ENCODE data around the gene FRMD3.

Gene FRMD3

DNA sequence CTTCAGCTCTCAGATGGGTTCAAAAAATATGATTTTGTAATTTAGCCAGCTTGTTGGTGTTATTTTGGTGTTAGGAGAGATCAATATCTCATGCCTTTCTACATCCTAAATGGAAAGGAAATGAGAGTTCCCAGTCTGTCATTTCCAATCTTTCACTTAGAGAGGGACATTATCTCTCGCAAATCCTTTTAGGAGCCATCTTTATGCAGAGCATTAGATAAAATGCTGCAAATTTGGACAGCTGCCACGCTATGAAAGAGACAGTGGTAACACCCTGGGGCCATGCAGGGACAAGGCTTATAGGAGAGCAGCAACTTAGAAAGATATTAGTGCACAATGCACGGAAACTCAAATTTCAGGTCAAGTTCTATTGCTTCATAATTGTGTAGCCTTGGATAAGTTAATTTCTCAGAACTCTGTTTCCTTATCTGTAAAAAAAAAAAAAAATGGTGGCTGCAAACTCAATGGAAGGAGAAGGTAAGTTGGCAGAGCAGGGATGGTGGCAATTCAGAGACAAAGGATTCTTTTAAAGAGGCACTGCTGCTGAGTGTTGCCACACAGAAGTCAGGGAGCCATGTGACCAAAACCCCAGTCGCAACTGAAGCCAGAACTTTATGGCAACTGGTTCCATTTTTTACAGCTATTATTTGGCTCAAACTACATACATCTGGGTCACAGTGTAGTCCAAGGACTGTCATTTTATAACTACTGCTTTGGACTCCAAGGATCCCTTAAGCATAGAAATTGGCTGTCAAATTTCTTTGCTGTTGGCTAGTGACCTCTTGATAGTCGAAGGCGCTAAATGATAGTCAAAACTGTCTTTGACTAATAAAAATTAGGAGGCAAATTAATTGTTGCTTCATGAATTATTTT lies 210.2 kb downstream of the FRMD3 start:
- TF ChIP-seq TAF1 (IDR thresholded peaks at IDR 0.05; ENCODE audit: low read depth): no peak
- TF ChIP-seq YY1 (IDR thresholded peaks at IDR 0.05; ENCODE audit: low read depth): no peak
- TF ChIP-seq ZBTB7A (IDR thresholded peaks at IDR 0.05; ENCODE audit: low read depth): no peak
- TF ChIP-seq CREB1 (IDR thresholded peaks at IDR 0.05; ENCODE audit: low read depth): no peak
- TF ChIP-seq, protein P1, sequence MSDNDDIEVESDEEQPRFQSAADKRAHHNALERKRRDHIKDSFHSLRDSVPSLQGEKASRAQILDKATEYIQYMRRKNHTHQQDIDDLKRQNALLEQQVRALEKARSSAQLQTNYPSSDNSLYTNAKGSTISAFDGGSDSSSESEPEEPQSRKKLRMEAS (IDR thresholded peaks at IDR 0.05): no peak
- no peak for TF ChIP-seq FOXM1 (IDR thresholded peaks at IDR 0.05; ENCODE audit: borderline replicate concordance, low read depth)
- no peak for TF ChIP-seq EGR1 (IDR thresholded peaks at IDR 0.05)
- no peak for TF ChIP-seq RAD21 (IDR thresholded peaks at IDR 0.05; ENCODE audit: low read depth)
- TF ChIP-seq CEBPB (IDR thresholded peaks at IDR 0.05): no peak
- TF ChIP-seq, protein P2, sequence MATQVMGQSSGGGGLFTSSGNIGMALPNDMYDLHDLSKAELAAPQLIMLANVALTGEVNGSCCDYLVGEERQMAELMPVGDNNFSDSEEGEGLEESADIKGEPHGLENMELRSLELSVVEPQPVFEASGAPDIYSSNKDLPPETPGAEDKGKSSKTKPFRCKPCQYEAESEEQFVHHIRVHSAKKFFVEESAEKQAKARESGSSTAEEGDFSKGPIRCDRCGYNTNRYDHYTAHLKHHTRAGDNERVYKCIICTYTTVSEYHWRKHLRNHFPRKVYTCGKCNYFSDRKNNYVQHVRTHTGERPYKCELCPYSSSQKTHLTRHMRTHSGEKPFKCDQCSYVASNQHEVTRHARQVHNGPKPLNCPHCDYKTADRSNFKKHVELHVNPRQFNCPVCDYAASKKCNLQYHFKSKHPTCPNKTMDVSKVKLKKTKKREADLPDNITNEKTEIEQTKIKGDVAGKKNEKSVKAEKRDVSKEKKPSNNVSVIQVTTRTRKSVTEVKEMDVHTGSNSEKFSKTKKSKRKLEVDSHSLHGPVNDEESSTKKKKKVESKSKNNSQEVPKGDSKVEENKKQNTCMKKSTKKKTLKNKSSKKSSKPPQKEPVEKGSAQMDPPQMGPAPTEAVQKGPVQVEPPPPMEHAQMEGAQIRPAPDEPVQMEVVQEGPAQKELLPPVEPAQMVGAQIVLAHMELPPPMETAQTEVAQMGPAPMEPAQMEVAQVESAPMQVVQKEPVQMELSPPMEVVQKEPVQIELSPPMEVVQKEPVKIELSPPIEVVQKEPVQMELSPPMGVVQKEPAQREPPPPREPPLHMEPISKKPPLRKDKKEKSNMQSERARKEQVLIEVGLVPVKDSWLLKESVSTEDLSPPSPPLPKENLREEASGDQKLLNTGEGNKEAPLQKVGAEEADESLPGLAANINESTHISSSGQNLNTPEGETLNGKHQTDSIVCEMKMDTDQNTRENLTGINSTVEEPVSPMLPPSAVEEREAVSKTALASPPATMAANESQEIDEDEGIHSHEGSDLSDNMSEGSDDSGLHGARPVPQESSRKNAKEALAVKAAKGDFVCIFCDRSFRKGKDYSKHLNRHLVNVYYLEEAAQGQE (IDR thresholded peaks at IDR 0.05; ENCODE audit: low read depth): no peak
- TF ChIP-seq TEAD4 (IDR thresholded peaks at IDR 0.05): no peak
- no peak for TF ChIP-seq NFIC (IDR thresholded peaks at IDR 0.05)
- TF ChIP-seq, protein P3, sequence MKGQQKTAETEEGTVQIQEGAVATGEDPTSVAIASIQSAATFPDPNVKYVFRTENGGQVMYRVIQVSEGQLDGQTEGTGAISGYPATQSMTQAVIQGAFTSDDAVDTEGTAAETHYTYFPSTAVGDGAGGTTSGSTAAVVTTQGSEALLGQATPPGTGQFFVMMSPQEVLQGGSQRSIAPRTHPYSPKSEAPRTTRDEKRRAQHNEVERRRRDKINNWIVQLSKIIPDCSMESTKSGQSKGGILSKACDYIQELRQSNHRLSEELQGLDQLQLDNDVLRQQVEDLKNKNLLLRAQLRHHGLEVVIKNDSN (IDR thresholded peaks at IDR 0.05): no peak
- no peak for TF ChIP-seq TCF12 (IDR thresholded peaks at IDR 0.05; ENCODE audit: low read depth)
- TF ChIP-seq EP300 (IDR thresholded peaks at IDR 0.05; ENCODE audit: borderline replicate concordance): no peak

DNA sequence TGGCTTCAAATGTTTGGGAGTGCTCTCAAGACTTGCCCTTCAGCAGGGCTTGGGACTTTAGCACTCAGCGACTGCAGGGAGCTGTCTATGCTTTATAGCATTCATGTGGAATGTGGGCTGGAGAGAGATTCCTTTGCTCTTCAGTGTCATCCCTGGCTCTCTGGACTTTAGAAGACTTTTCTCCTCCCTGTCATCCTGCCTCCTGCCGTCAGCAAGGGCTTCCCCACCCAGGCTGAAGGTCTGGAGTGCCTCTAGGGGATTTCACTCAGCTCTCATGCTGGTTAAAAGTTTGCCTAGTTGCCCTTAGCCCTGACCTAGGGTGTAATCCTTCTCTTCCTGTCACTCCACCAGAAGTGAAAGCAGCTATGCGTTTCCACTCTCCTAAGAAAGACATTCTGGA lies 210.9 kb downstream of the FRMD3 start:
- TF ChIP-seq ZBTB7A (IDR thresholded peaks at IDR 0.05; ENCODE audit: low read depth): no peak
- TF ChIP-seq, protein P2 (IDR thresholded peaks at IDR 0.05; ENCODE audit: low read depth): no peak
- no peak for TF ChIP-seq CEBPB (IDR thresholded peaks at IDR 0.05)
- TF ChIP-seq, protein P3 (IDR thresholded peaks at IDR 0.05): no peak
- no peak for TF ChIP-seq CREB1 (IDR thresholded peaks at IDR 0.05; ENCODE audit: low read depth)
- TF ChIP-seq, protein P1 (IDR thresholded peaks at IDR 0.05): no peak
- TF ChIP-seq EP300 (IDR thresholded peaks at IDR 0.05; ENCODE audit: borderline replicate concordance): no peak
- no peak for TF ChIP-seq TEAD4 (IDR thresholded peaks at IDR 0.05)
- no peak for TF ChIP-seq FOXM1 (IDR thresholded peaks at IDR 0.05; ENCODE audit: borderline replicate concordance, low read depth)

DNA sequence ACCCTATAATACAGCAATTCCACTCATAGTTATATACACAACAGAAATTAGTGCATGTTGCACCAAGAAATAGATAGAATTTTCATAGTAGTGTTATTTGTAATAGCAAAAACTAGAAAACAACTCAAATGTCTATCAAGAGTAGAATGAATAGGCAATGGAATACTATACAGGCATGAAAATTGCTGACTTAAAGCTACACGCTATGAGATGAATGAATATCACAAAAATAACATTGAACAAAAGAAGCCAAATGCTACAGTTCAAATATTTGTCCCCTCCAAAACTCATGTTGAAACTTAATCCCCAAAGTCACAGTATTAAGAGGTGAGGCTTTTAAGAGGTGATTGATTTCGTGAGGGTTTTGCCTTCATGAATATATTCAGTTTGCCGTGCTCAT lies 215.1 kb downstream of the FRMD3 start:
- TF ChIP-seq, protein P1 (IDR thresholded peaks at IDR 0.05): no peak
- TF ChIP-seq TAF1 (IDR thresholded peaks at IDR 0.05; ENCODE audit: low read depth): no peak
- TF ChIP-seq CEBPB (IDR thresholded peaks at IDR 0.05): no peak
- TF ChIP-seq ZBTB7A (IDR thresholded peaks at IDR 0.05; ENCODE audit: low read depth): no peak
- TF ChIP-seq, protein P2 (IDR thresholded peaks at IDR 0.05; ENCODE audit: low read depth): no peak
- no peak for TF ChIP-seq YY1 (IDR thresholded peaks at IDR 0.05; ENCODE audit: low read depth)
- no peak for TF ChIP-seq RAD21 (IDR thresholded peaks at IDR 0.05; ENCODE audit: low read depth)
- TF ChIP-seq, protein P3 (IDR thresholded peaks at IDR 0.05): no peak
- TF ChIP-seq TCF12 (IDR thresholded peaks at IDR 0.05; ENCODE audit: low read depth): no peak
- TF ChIP-seq EP300 (IDR thresholded peaks at IDR 0.05; ENCODE audit: borderline replicate concordance): no peak
- no peak for TF ChIP-seq FOXM1 (IDR thresholded peaks at IDR 0.05; ENCODE audit: borderline replicate concordance, low read depth)
- no peak for TF ChIP-seq CREB1 (IDR thresholded peaks at IDR 0.05; ENCODE audit: low read depth)
- no peak for TF ChIP-seq EGR1 (IDR thresholded peaks at IDR 0.05)
